GM12801 (cell line): ENCODE data around the gene SH3BP5L.

Experiments used
- TF ChIP-seq, protein P1 (sequence below): IDR thresholded peaks from one replicate; pipeline ENCODE4 v1.5.1; 2011; ENCODE audit warnings: control low read depth; ENCODE audit not compliant: insufficient read length; ENCODE audit errors: extremely low read depth

The SH3BP5L gene

DNA sequence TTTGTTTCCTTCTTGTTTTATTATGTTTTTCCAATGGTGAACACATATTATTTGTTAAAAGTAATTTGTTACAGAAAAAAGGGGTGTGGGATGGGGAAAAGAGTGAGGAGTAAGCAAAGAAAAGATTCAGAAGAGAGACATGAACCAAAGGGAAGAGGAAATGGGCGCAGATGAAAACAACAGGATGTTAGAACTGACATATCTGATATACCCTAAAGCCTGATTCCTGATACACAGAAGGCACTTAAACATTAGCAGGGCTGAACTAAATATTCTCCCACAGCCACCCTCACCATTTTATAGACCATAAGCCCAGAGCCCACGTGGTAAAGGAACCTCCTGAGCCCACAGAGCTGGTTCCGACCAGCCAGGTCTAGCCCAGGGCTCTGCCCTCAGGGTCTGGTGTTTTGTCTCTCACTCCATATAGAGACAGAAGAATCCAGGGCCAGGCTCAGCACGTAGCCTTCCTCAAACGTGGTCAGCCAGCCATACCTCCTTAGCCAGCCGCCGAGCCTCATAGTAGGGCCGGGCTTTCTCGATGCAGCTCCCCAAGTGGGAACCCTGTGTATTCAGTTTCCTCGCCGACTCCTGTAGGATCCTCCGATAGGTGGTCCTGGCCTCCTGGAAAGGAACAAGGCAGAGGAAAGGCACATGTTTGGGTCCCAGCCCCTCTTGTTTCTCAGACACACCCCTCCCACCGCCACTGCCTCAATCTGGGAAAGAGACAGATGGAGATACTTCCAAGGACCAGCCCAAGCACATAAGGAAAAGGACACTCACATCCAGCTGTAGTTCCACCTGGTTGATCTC is 9.5 kb downstream of the SH3BP5L start:
- TF ChIP-seq, protein P1, sequence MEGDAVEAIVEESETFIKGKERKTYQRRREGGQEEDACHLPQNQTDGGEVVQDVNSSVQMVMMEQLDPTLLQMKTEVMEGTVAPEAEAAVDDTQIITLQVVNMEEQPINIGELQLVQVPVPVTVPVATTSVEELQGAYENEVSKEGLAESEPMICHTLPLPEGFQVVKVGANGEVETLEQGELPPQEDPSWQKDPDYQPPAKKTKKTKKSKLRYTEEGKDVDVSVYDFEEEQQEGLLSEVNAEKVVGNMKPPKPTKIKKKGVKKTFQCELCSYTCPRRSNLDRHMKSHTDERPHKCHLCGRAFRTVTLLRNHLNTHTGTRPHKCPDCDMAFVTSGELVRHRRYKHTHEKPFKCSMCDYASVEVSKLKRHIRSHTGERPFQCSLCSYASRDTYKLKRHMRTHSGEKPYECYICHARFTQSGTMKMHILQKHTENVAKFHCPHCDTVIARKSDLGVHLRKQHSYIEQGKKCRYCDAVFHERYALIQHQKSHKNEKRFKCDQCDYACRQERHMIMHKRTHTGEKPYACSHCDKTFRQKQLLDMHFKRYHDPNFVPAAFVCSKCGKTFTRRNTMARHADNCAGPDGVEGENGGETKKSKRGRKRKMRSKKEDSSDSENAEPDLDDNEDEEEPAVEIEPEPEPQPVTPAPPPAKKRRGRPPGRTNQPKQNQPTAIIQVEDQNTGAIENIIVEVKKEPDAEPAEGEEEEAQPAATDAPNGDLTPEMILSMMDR = no peak

DNA sequence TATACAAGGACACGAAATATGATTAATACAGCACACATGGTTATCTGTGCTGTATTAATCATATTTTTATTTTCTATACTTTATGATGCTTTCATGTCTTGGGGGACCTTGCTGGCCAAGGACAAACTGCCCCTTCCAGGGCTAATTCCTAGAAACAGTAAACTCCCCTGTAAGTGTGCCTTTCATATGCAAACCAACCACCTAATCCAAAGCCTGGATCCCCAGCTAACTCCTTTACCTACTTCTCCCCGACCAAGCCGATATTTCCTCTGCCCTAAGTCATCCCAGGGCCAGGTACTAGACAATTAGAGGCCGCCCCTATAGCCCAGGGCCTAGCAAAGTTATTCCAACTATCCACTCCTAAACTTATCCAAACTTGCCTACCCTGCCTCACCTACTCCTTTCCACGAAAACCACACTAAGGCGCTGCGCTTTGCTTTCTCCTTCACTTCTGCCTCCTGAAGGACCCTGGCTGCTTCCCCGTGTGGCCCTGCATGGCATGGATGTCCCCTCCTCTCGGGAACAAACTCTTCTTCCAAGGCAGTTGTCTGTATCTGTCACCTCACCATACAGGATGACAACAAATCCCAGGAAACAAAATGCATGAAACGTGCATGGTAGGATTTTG is 10.2 kb downstream of the SH3BP5L start:
- TF ChIP-seq, protein P1 = no peak

DNA sequence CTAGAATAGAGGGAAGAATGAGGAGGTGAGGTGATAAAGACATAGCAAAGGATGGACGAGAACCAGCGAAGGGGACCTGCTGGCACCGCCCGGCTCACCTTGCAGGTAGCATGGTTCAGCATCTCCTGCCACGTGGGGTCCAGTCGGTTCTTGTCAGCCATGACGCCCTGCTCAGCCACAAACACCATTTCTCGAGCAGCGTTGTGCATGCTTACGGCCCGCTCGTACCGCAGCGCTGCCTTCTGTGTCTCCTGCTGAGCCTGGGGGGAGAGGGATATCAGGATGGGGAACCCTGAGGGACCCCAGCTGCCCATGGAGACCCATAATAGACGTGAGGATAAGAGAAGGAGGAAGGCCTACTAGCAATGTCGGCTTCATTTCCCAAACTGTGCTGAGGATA is 11.4 kb downstream of the SH3BP5L start:
- TF ChIP-seq, protein P1 = no peak

DNA sequence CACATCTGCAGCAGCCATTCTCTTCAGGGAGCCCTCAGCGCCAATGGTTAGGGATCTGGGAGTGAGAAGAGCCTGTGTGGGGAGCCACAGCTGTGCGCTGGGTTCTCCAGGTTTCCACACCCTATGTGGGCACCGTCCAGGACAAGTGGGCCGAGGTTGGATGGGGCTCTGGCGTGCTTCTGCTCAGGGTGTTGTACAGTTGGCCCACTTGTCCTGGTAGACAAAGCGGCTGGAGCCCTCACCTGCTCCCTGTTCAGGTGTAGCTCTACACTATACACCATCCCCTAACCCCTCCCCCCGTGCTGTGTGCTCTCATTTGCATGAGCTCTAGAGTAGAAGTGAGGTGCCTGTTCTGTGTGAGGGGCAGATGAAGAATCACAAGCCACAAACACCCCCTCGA is 12.2 kb downstream of the SH3BP5L start:
- TF ChIP-seq, protein P1 = no peak

DNA sequence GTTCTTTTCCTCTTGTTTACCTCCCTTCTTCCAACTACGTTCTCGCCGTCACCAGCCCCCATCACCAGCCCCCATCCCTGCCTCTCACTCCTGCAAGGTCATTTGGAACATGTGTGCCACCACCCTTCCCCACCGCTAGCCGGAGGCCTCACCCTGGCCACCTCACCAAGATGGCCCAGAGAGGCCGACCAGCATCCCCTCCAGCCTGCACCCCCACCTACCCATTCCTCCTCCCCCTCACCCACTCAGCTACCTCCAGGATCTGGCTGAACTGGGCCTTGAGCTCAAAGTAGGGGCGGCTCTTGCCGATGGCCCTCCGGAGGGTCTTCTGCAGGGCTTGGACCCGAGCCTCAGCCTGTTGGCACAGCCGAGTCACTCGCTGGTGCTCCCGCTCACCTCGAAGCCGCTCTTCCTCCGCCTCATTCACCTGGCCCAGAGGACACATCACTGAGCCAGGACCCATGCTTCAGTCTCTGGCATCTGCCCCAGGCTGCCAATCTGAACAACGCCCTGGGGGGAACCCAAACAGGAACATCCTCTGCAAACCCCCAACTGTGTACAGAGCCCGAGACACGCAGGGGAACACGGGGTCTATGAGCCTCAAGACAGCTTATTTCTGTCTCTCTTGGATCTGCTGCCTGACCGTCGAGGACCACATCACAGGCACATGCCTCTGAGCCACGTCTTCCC is 12.8 kb downstream of the SH3BP5L start:
- TF ChIP-seq, protein P1 = no peak

DNA sequence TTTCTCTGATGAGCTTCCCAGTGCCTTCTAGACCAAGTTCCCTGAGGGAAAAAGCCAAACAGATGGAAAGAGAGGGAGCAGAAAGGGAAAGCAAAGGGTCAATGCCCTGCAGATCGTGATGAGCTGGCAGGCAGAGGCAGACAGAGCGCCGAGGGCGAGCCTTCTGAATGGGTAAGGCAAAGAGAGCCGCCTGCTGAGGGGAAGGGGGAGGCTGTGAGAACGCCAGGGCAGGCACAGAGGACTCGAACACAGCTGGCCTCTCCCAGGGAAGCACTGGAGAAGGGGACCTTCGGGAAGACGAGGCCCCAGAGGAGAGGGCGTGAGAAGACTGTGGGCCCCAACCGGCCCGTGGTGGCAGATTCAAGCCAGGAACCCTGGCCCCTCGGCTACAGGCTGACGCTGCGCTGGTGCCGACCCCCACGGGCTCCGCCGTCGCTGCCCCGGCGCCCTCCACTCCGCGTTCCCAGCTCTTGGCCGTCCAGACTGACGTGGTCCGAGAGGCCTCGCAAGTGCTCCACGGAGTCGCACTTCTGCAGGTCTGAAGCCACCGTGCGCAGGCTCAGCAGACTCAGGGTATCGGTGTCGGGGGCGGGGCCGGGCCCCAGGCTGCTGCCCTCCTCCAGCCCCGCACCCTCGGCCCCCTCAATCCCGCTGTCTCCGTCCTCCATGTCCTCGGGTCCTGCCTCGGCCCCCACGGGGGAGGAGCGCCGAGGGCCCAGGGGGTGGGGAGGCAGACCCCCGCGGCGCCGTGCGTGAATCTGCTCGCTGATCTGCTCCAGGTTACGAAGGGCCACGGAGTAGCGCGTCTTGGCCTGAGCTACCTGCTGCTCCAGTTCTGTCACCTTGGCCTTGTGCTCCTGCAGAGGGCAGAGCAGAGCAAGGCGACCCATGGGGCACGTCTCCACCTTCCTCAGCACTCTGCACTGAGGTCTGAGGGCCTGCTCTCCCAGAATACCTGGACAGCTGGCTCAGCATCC is 13.9 kb downstream of the SH3BP5L start:
- TF ChIP-seq, protein P1 = no peak
